ENCODE results near the gene NR1D2. TPM values are rescaled to one million over a fixed set of nuclear protein-coding genes. Genes with fewer than 3 reads are reported as not detected.

Gene NR1D2
- total RNA-seq (2022) = 22.8 and 23.9 TPM in 2 replicates
- percentile 88 among the genes with signal in this experiment for Bru-seq, nascent RNA
- percentile 93 among the genes with signal in this experiment for BruChase-seq, experiment 1, labeled RNA remaining after a 2-hour chase
- BruChase-seq, experiment 2, labeled RNA remaining after a 6-hour chase = percentile 88 among the genes with signal in this experiment
- long read RNA-seq, full-length matches to known transcripts = 11 of 15 reads
- long read RNA-seq, partial matches to known transcripts = 3 of 15 reads
- long read RNA-seq, other reads (novel, unspliced or antisense) = 1 of 15 reads

DNA sequence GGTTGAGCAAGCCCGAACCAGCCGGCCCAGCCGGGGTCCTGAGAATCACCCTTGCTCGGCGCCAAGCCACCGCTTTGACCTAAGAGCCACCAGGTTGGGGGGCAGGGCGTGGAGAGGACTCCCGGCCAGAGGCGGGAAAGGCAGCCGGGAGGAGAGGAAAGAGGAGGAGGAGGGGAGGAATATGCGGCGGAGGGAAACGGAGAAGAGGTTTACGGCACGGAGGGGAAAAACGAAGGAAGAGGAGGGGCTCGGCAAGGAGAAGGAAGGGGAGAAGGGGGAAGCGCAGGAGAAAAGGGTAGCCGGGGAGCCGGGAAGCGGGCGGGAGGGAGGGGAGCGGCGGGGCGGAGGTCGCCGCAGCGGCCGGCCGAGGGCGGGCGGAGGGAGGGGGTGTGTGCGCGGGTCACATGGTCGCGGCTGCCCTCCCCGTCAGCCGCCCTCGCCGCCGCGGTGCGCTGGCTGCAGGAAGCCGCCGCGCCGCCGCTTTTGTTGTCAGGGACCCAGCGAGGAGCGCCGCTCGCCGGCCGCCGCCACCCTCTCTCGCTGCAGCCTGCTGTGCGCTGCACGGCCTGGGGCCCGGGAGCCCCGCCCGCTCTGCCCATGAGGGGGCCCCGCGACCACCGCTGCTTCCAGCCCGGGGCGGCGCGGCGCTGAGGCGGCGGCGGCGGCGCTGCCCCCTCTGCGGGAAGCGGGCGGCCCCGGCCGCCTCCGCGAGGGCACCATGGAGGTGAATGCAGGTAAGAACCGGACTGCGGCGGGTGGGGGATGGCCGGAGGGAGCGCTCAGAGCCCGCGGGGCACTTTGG lies at the start of gene NR1D2:
TSS of gene NR1D2 (plus strand) at position 426 of the 802 bp plus-strand sequence. CDS start at position 719, 293 bp downstream.
- Mint-ChIP-seq H3K36me3 (ENCODE audit: insufficient read depth, unreplicated experiment) (peaks cover 28% of the 10 kb centered on the region), H3K27me3 (ENCODE audit: insufficient read depth, unreplicated experiment) (no peaks in the 10 kb centered on the region), H3K9me3 (ENCODE audit: unreplicated experiment) (no peaks in the 10 kb centered on the region), H3K4me3 (ENCODE audit: unreplicated experiment) (peak within 1 kb of the TSS; percentile 94), H3K4me1 (ENCODE audit: low read depth, unreplicated experiment) (peaks cover 21% of the 10 kb centered on the region), H3K27ac (ENCODE audit: unreplicated experiment) (peak within 1 kb of the TSS; percentile 97)
- intact Hi-C loops (cut with micrococcal nuclease; ENCODE audit: unreplicated experiment) = loop anchor here (1.0 to 10.0 kb wide), 3 partner anchors 28 to 510 kb away; partner anchors contain the start of gene RPL15
- no peaks in the 10 kb centered on the region for H3K27me3 ChIP-seq (replicated peaks; ENCODE audit: control insufficient read depth, insufficient read depth, low read length)
- BruUV-seq (replicated peaks) = no TSS peak
- no peaks in the 10 kb centered on the region for H3K36me3 ChIP-seq (ENCODE audit: control insufficient read depth, insufficient read depth, low read length)
- ChIA-PET POLR2A (interaction anchor here (1.6 kb wide), 1 partner anchor 28 kb away, joined by 8 read pairs; the partner anchor contains the start of genes NKIRAS1 and RPL15), CTCF (no interaction called here)
- TF ChIP-seq, protein P1, sequence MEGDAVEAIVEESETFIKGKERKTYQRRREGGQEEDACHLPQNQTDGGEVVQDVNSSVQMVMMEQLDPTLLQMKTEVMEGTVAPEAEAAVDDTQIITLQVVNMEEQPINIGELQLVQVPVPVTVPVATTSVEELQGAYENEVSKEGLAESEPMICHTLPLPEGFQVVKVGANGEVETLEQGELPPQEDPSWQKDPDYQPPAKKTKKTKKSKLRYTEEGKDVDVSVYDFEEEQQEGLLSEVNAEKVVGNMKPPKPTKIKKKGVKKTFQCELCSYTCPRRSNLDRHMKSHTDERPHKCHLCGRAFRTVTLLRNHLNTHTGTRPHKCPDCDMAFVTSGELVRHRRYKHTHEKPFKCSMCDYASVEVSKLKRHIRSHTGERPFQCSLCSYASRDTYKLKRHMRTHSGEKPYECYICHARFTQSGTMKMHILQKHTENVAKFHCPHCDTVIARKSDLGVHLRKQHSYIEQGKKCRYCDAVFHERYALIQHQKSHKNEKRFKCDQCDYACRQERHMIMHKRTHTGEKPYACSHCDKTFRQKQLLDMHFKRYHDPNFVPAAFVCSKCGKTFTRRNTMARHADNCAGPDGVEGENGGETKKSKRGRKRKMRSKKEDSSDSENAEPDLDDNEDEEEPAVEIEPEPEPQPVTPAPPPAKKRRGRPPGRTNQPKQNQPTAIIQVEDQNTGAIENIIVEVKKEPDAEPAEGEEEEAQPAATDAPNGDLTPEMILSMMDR (IDR thresholded peaks at IDR 0.05; ENCODE audit: insufficient read depth in 1 of 2, low read depth in 1 of 2, low read length in 1 of 2, severe bottlenecking in 1 of 2, unreplicated experiment in 1 of 2) = no peak
- peaks cover 27% of the 10 kb centered on the region for H3K4me1 ChIP-seq
- peak within 1 kb of the TSS; percentile 94 for H3K4me3 ChIP-seq (ENCODE audit: low read depth, low read length)
- peak; percentile 81 to 84 for DNase-seq
- H3K9me3 ChIP-seq = no peaks in the 10 kb centered on the region

DNA sequence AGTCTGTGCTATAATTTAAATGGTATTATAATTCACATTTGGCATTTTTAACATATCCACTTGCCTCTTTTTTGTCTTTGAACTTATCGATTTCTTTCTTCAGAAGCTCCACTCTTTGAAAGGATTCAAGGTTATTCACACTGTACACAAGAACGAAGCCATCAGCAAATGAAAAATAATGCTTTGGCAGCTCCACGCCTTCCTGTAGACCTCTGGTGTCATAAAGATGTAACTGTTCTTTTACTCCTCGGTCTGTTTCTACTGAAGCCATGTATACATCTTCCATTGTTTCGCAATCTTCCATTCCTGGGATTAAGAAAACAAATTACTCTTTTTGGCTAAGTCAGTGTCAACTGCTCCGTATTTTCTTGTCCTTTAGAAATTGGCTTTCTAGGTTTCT lies 44.3 kb upstream of the NR1D2 start:
- peaks cover 11% of the 10 kb centered on the region for H3K9me3 Mint-ChIP-seq (ENCODE audit: unreplicated experiment)
- intact Hi-C loops (cut with micrococcal nuclease; ENCODE audit: unreplicated experiment) = loop anchor here (2.0 kb wide), 1 partner anchor 16 kb away; the partner anchor contains the start of genes NKIRAS1 and RPL15
- H3K27ac Mint-ChIP-seq (ENCODE audit: unreplicated experiment) = no peak overlapping the region
- no TSS peak for BruUV-seq (replicated peaks)
- peaks cover 8% of the 10 kb centered on the region; the same call in 1 of the 2 replicates for H3K9me3 ChIP-seq
- ChIA-PET CTCF (interaction anchor here (1.2 kb wide), 1 partner anchor 12 kb away, joined by 4 read pairs; no protein-coding TSS in a partner anchor), POLR2A (interaction anchor here (1.0 kb wide), 1 partner anchor 16 kb away, joined by 7 read pairs; the partner anchor contains the start of genes NKIRAS1 and RPL15)
- TF ChIP-seq, protein P1 (IDR thresholded peaks at IDR 0.05; ENCODE audit: insufficient read depth in 1 of 2, low read depth in 1 of 2, low read length in 1 of 2, severe bottlenecking in 1 of 2, unreplicated experiment in 1 of 2) = peak; percentile 19 to 28
- H3K36me3 ChIP-seq (ENCODE audit: control insufficient read depth, insufficient read depth, low read length) = peaks cover 5% of the 10 kb centered on the region
- H3K36me3 Mint-ChIP-seq (ENCODE audit: insufficient read depth, unreplicated experiment) = peaks cover 80% of the 10 kb centered on the region
- H3K4me1 ChIP-seq = no peaks in the 10 kb centered on the region
- H3K27me3 Mint-ChIP-seq (ENCODE audit: insufficient read depth, unreplicated experiment) = no peaks in the 10 kb centered on the region
- H3K4me3 Mint-ChIP-seq (ENCODE audit: unreplicated experiment) = no peak overlapping the region
- H3K4me3 ChIP-seq (ENCODE audit: low read depth, low read length) = no peak overlapping the region
- H3K4me1 Mint-ChIP-seq (ENCODE audit: low read depth, unreplicated experiment) = peaks cover 6% of the 10 kb centered on the region
- peak in 1 of 2 experiments; percentile 37 for DNase-seq
- H3K27me3 ChIP-seq (replicated peaks; ENCODE audit: control insufficient read depth, insufficient read depth, low read length) = no peaks in the 10 kb centered on the region

DNA sequence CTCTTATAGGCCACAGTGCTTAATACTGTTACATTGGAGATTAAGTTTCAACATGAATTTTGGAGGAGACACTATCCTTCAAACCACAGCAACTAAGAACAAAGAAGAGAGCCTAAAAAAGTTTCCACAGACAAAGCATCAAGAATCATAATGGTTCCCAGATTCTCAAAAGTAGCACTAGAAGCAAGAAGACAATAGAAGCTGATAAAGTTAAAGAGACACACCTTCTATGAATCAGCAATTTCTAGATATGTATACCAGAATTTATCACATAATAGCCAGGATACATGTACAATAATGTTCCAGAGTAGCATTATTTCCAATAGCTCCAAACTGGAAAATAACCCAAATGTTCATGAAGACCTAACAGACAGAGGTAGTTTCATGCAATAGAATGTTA lies 40.5 kb upstream of the NR1D2 start:
- Mint-ChIP-seq H3K27ac (ENCODE audit: unreplicated experiment) (no peak overlapping the region), H3K36me3 (ENCODE audit: insufficient read depth, unreplicated experiment) (peaks cover 52% of the 10 kb centered on the region), H3K27me3 (ENCODE audit: insufficient read depth, unreplicated experiment) (no peaks in the 10 kb centered on the region), H3K4me3 (ENCODE audit: unreplicated experiment) (no peak overlapping the region), H3K9me3 (ENCODE audit: unreplicated experiment) (peaks cover 1% of the 10 kb centered on the region), H3K4me1 (ENCODE audit: low read depth, unreplicated experiment) (peaks cover 6% of the 10 kb centered on the region)
- H3K36me3 ChIP-seq (ENCODE audit: control insufficient read depth, insufficient read depth, low read length) = no peaks in the 10 kb centered on the region; the same call in 1 of the 2 replicates
- TF ChIP-seq, protein P1 (IDR thresholded peaks at IDR 0.05; ENCODE audit: insufficient read depth in 1 of 2, low read depth in 1 of 2, low read length in 1 of 2, severe bottlenecking in 1 of 2, unreplicated experiment in 1 of 2) = no peak
- no peaks in the 10 kb centered on the region for H3K27me3 ChIP-seq (replicated peaks; ENCODE audit: control insufficient read depth, insufficient read depth, low read length)
- intact Hi-C loops (cut with micrococcal nuclease; ENCODE audit: unreplicated experiment) = no loop called here
- no TSS peak for BruUV-seq (replicated peaks)
- H3K4me1 ChIP-seq = no peaks in the 10 kb centered on the region
- CTCF ChIA-PET = no interaction called here
- no peaks in the 10 kb centered on the region for H3K9me3 ChIP-seq
- no peak for DNase-seq
- H3K4me3 ChIP-seq (ENCODE audit: low read depth, low read length) = no peak overlapping the region
- POLR2A ChIA-PET = no interaction called here
